ENCODE data around the gene PIAS1. TPM values are rescaled to one million over a fixed set of nuclear protein-coding genes. Genes with fewer than 3 reads are reported as not detected.
A peak's percentile ranks its signal among the peaks of the same experiment; 100 is the strongest.

PIAS1 gene
- total and polyA plus RNA-seq, 8 donors: 10.6 to 29.0 (median 17.6) TPM

GRCh38 chr15:68197661-68198437, 143.7 kb downstream of the PIAS1 start:
- no peak for DNase-seq
- no peak for FAIRE-seq

GRCh38 chr15:68199340-68199739, 145.2 kb downstream of the PIAS1 start:
- H3K4me1 ChIP-seq: peaks cover 0 to 5% (median 0%) of the 10 kb centered on the region in 3 donors
- no peak for TF ChIP-seq CTCF (IDR thresholded peaks at IDR 0.05)
- no peak for DNase-seq
- no peak overlapping the region for H3K27ac ChIP-seq
- no peaks in the 10 kb centered on the region for H3K36me3 ChIP-seq
- FAIRE-seq: no peak
- peak in 1 of 4 donors; percentile 10 for ATAC-seq
- no peaks in the 10 kb centered on the region for H3K9me3 ChIP-seq
- no peaks in the 10 kb centered on the region for H3K27me3 ChIP-seq
- H3K4me3 ChIP-seq: no peak overlapping the region
- 39 to 47% methylated on average over 11 of the region's 11 CpGs for WGBS, 2 donors
- intact Hi-C loops (cut with DNase I): no loop called here

More at GRCh38 chr15:68197661-68198437, 143.7 kb downstream of the PIAS1 start:
- no peak for ATAC-seq
- peaks cover 0 to 5% (median 0%) of the 10 kb centered on the region in 3 donors for H3K4me1 ChIP-seq
- no peaks in the 10 kb centered on the region for H3K9me3 ChIP-seq
- no peaks in the 10 kb centered on the region for H3K27me3 ChIP-seq
- TF ChIP-seq CTCF (IDR thresholded peaks at IDR 0.05): no peak
- no peak overlapping the region for H3K27ac ChIP-seq
- H3K4me3 ChIP-seq: no peak overlapping the region
- intact Hi-C loops (cut with DNase I): no loop called here
- 81 to 84% methylated on average over 11 of the region's 11 CpGs for WGBS, 2 donors
- H3K36me3 ChIP-seq: peaks cover 0 to 5% (median 0%) of the 10 kb centered on the region in 3 donors

- no peak overlapping the region for H3K4me3 ChIP-seq
- peaks cover 0 to 11% (median under 1%) of the 10 kb centered on the region in 3 donors for H3K4me1 ChIP-seq
- no peak for FAIRE-seq
- 51 to 57% methylated on average over 16 of the region's 16 CpGs for WGBS, 2 donors
- peak in 2 of 4 donors; percentile 6 to 11 for ATAC-seq
- no peaks in the 10 kb centered on the region for H3K27me3 ChIP-seq
- no peak overlapping the region for H3K27ac ChIP-seq
- peak in 1 of 6 donors; percentile 62 for DNase-seq
- TF ChIP-seq CTCF (IDR thresholded peaks at IDR 0.05): no peak
- intact Hi-C loops (cut with DNase I): no loop called here
- H3K36me3 ChIP-seq: no peaks in the 10 kb centered on the region
- H3K9me3 ChIP-seq: no peaks in the 10 kb centered on the region
Measured at GRCh38 chr15:68200016-68200861, 146.1 kb downstream of the PIAS1 start.

- WGBS, 2 donors: 89 to 92% methylated on average over 7 of the region's 7 CpGs
- Histone ChIP-seq H3K4me1 (peaks cover 7 to 17% (median 7%) of the 10 kb centered on the region in 3 donors), H3K27ac (no peak overlapping the region), H3K4me3 (no peak overlapping the region), H3K27me3 (no peaks in the 10 kb centered on the region), H3K9me3 (no peaks in the 10 kb centered on the region), H3K36me3 (no peaks in the 10 kb centered on the region)
- no peak for ATAC-seq
- no peak for TF ChIP-seq CTCF (IDR thresholded peaks at IDR 0.05)
- DNase-seq: no peak
- no peak for FAIRE-seq
- intact Hi-C loops (cut with DNase I): no loop called here
Measured at GRCh38 chr15:68201153-68201878, 147.2 kb downstream of the PIAS1 start.
